GM21367 (cell line): ENCODE data around the gene DPH7.
"Not testable (repeated sequence)": the region's sequence is repeated elsewhere in the genome, so short reads cannot be mapped to it uniquely, and the experiment has no call there.

ENCODE experiments used
- ATAC-seq: cut with Tn5 transposase; IDR thresholded peaks from one replicate; pipeline ENCODE4 v1.9.1; 2021; ENCODE audit not compliant: unreplicated experiment

DPH7 gene

DNA sequence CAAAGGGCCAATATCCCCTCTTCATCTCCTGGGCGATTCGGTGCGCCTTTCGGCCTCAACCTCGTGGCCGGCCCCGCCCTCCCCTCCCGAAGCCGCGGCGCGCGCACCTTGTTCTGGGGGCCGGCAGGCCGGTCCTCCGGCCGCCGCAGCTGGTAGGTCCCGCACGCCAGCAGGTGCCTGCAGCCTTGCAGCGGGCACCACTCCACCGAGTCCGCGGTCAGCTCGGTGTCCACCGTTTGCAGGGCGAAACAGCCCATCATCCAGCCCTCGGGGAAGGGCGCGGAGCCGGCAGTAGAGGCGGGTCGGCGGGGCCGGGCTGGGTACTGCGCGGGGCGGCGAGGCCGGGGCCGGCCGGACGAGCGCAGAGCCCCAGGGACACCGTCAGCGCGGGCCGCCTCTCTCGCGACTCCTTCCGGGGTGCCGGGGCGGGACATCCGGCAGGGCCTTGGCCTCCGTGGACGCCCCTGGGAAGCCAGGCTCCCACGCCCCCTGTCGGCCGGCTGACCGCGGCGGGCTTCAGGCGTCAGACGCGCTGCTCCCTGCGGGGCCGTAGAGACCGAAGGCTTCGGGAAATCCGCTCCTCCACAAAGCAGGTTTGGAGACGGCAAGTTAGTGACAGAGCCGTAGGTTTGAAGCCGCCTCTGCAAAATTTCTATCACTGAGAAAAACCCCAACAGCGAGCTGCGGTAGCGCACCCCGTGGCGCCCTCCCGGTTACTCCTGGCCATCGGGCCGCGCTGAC is at the start of gene DPH7:
Gene DPH7, minus strand, starts transcription at position 408 of the 741 bp plus-strand sequence. Its CDS starts 148 bp downstream, at position 260.
- peak; percentile 76 for ATAC-seq

DNA sequence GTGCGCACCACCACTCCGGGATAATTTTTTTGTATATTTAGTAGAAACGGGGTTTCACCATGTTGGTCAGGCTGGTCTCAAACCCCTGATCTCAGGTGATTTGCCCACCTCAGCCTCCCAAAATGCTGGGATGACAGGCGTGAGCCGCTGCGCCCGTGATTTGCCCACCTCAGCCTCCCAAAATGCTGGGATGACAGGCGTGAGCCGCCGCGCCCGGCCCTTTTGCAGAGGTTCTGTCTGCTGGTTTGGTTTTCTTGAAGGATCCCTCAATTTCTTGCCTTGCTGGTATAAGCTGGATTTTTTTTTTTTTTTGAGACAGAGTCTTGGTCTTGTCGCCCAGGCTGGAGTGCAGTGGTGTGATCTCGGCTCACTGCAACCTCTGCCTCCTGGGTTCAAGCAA is 48.7 kb upstream of the DPH7 start:
- not testable (repeated sequence) for ATAC-seq

DNA sequence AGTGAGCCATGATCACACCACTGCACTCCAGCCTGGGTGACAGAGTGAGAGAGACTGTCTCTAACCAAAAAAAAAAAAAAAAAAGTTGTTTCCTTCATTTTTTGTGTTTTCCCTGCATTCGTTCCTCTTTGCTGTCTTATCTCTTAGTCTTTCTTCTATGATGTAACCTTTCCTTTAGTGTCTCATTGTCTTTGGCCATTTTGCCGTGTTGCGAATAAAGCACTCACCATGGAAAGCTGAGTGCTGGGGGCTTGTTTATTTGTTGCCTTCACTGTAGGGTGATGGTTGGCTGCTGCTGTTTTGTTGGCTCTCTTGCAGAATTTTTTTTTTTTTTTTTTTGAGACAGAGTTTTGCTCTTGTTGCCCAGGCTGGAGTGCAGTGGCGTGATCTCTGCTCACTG is 47.7 kb upstream of the DPH7 start:
- no peak for ATAC-seq

DNA sequence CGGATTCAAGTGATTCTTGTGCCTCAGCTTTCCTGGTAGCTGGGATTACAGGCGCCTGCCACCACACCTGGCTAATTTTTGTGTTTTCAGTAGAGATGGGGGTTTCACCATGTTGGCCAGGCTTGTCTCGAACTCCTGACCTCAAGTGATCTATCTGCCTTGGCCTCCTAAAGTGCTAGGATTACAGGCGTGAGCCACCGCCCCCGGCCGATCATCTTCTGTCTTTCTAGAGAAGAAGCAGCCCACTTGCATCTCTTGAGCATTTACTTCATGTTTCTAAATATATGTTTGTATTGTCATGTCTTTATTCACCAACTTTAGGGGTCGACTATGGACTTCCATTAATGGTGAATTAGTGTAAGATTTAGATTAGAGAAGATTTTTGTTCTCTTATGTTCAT is 43.5 kb upstream of the DPH7 start:
- not testable (repeated sequence) for ATAC-seq

DNA sequence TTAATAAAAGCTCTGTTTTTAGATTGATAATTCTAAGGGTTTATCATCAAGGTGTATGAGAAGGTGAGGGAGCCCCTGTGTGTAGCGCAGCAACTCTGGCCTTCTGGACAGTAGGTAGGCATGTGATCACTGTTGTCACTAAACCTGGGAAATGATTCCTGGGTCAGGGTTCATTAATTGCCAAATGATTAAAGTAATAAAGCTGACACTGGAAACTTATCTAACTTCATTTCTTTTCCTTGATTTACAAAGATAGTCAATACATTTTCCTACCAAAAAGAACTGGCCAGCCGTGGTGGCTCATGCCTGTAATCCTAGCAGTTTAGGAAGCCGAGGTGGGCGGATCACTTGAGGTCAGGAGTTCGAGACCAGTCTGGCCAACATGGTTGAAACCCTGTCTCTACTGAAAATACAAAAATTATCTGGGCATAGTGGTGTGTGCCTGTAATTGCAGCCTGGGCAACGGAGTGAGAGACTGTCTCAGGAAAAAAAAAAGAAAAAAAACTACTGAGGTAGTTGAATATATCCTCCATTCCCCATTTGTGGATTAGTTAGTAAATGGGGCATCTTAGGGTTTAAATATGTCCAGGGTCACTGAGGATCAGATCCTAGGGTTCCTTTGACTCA is 42.5 kb upstream of the DPH7 start:
- no peak for ATAC-seq

DNA sequence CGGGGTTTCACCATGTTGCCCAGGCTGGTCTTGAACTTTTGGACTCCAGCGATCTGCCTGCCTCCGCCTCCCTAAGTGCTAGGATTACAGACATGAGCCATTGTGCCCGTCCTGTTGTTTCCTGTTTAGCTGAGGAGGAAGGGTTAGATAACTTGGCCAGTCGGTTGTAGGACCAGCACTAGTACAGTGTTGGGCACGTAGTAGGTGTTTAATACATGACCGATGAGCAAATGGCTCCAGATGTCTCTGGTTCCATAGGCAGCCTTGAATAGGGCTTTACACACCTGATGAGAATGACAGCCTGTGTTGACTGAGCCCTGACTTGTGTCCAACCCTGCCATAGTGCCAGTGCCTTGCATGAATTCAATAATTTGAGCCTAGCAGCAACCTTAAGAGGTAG is 41.9 kb upstream of the DPH7 start:
- ATAC-seq, result no peak

DNA sequence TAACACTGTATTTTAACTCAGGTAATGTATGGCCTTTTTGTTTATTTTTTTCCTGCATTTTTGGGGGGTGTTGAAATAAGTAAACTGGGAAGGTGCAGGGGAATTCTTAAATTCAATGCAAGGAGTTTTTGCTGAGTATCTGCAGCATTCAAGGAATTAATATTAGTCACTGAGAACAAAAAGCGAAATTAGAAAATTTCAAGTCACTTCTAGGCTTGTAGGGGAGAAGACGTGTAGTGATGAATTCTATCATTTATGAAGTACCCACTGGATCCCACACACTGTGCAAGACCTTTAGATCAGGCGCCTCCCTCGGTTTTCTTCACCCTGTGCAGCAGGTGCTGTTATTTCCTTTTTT is 41.3 kb upstream of the DPH7 start:
- no peak for ATAC-seq

DNA sequence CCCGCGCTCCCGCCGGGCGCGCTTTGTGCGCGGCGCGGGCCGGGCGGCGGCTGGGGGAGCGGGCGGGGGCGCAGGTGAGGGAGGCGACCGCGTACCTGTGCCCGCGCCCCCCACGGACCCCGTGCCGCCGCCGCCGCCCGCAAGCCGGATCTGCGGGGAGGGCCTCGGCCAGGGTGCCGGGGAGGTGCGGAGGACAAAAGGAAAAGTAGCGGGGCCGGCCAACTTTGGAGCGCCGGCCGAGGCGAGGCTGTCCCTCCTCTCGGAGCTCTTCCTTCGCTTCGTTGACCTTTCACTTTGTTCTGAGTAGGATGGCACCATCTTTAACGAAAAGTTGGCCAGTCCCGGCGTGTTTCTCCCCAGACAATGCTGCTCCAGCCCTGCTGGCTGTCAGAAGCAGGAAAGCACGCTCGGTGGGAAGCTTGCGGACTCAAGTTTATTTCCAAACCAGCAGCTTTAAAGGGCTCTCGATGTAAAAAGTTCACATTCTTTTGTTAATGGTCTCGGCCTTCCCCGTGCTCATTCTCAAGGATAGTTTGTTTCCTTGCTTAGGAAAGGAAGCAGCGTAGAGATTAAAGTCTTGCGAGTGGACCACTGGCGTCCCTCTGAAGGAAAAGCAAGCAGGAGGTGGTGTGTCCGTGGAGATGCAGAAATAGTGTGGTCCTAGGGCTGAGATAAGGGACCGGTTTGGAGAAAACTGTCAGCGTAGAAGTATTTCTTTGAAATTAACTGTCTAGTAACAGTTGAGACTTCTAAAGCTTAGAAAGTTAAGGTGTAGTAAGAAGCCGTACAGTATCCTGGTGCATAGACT is 40.7 kb upstream of the DPH7 start:
- peak; percentile 5 for ATAC-seq

DNA sequence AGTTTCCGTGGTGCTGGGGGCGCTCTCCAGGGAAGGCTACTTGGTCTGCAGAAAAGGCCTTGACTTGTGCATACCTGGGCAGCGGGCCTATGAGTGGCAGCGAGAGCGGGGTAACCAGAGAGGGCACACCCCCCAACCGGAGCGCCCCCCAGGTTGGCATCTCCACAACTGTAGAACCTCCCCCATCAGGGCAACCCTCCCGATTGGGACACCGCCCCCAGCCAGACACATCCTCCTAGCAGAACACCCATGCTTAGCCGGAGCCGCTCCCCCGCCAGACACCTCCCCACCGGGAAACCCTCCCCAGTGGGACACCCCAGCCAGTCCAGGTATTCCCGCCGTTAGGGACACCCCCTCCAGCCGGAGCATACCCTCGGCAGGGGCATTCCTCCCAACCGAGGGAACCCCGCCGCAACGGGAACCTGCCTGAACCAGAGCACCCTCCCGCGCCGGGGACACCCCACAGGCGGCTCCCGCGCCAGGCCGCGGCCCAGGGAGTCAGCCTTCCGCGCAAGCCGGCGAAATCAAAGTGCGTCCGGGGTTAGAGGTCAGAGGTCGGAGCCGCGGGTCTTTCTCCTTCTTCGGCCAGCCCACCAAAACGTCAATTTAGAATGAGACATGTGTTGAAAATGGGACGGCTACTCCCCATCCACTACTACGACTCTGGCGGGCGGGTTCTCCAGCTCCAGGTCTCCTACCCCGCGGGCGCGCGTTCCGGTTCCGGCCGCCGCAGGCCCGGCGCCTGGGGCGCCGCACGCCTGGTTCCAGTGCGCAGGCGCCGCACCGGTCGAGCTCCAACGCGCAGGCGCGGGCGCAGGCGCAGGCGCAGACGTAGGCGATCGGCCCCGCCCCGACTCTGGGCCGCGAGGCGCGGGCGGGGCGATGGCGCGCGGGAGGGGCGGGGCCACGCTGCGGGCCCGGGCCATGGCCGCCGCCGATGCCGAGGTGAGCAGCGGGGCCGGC is 39.7 kb upstream of the DPH7 start, which contains the start of gene EHMT1:
Gene EHMT1, plus strand, starts transcription at position 901 of the 963 bp plus-strand sequence. Its CDS starts 24 bp downstream, at position 925.
- peak; percentile 59 for ATAC-seq

DNA sequence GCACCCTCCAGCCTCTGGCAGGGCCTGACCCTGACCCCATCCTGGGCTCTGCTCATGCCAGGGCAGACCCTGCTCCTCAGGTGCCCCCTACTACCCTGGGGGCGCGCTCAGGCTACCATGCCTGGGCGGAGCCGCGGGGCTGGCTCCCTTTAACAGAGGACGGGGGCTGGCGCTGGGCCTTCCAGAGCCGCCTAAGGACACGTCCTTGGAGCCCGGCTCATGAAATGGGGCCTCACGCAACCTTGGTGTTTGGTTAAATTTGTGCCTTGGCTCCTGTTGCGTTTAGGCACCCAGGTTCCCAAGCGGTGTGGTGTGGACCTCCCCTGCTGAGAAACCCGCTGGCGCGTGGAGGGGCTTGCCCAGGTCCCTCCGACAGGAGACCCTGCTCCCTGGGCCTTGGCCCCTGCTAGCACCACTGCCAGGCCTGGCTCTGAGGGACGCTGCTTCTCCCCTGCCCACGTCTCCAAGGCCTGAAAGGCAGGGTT is 36.7 kb upstream of the DPH7 start:
- no peak for ATAC-seq

DNA sequence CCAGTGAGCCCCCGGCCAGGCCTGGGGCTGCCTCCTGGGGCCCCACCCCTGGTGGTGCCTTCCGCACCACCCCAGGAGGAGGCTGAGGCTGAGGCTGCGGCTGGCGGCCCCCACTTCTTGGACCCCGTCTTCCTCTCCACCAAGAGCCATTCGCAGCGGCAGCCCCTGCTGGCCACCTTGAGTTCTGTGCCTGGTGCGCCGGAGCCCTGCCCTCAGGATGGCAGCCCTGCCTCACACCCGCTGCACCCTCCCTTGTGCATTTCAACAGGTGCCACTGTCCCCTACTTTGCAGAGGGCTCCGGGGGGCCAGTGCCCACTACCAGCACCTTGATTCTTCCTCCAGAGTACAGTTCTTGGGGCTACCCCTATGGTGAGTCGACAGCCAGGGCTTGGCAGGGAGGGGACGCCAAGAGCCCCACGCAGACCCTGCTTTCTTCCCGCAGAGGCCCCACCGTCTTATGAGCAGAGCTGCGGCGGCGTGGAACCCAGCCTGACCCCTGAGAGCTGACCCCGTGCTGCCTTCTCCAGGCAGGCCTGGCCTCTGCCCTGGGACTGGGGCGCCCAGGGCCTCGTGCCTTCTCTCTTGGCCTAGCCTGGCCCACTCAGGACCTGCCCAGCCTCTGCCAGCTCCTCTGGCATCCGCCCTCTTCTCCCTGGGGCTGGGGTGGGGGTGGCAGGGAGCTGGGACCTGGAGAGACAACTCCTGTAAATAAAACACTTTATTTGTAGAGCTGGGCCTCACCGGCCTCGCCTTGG is 36.1 kb upstream of the DPH7 start:
- ATAC-seq, result no peak

DNA sequence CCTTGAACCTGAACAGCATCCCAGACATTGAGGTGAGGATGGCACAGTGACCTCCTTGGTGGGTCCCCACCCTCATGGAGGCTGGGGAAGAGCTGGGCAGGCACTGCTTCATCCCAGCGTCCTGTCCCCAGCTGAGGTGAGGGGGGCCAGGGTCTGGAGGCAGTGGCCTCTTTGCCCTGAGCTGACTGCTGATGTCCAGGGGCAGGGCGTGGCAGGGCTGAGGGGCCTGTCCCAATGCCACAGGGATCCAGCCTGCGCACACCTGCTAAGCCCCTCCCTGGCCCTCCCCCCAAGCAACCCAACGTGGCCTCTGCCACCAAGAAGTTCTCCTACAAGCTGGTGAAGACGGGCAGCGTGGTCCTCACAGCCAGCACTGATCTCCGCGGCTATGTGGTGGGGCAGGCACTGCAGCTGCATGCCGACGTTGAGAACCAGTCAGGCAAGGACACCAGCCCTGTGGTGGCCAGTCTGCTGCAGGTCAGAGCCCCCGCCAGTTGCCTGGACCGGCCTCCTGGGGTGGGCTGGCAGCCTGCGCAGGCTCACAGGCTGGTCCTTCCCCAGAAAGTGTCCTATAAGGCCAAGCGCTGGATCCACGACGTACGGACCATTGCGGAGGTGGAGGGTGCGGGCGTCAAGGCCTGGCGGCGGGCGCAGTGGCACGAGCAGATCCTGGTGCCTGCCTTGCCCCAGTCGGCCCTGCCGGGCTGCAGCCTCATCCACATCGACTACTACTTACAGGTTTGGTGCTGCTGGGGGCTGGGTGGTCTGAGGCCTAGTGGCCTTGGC is 35.2 kb upstream of the DPH7 start:
- ATAC-seq, result no peak

DNA sequence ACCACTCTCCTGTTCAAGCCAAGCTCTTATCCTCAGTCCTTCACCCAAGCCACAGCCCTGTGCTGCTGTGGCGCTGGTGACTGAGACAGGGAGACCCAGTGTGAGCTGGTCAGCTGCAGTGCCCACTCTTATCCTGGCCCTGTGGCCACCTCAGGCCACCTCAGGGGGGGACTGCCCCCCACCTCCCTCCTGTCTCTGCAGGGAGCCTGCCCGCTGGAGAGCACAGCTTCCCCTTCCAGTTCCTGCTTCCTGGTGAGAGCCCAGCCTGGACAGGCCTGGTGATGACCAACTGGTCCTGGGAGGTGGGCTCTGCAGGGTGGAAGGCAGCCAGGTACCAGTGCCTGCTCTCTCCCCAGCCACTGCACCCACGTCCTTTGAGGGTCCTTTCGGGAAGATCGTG is 34.5 kb upstream of the DPH7 start:
- no peak for ATAC-seq

DNA sequence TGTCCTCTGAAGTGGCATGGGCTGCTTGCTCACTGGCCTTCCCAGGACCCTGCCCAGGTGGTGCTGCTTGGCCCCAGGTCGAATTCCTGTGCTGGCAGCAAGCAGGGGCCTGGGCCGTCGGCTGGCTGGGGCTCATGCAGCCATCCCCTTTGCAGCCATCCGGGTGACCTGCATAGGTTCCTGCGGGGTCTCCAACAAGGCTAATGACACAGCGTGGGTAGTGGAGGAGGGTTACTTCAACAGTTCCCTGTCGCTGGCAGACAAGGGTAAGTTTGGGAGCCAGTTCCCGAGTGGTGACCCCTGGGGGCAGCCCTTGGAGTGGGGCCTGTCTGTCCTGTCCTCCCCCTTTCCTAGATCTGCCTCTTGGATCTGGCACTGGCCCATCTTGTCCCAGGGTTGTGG is 34.0 kb upstream of the DPH7 start:
- no peak for ATAC-seq

DNA sequence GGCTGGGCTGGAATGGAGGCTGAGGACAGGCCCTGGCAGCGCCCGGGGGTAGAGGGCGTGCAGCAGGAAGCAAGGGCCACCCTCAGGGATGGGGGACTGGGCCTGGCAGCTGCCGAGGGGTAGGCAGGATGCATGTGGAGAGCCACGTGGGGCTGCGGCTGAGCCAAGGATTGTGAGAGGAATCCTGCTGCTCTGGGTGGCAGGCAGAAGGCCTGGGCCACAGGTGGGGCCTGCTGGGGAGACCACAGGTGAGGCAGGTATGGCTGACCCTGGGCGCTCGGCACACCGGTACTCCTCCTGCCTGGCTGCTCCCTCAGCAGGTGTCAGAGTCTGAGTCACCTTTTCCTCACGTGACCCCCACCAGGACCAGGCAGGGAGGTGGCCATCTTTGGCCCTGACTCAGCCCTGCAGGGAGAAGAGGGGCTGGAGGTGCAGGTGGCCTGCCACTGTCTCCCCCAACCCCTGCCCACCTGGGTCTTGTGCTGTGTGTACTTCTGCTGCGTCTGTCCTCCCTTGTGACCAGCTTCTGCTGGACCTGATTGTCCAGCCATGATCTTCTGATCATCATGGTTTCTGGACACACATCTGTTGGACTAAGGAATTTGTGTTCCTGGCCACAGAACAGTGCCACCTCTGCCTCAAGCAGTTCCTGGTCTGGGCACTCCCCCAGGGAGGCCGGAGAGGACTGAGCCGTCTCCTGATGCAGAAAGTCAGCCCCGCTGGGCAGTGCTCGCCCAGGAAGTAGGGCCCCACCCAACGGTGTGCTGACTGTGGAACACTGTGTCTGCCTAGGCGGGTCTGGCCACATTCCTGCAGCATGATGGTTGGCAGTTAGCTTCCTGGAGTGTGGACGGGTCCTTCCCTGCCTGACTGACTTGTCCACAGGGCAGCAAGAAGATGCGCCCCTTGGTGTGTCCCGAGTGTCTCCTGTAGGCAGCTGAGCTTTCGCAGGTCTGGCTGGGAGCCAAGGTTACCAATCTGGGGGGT is 33.2 kb upstream of the DPH7 start:
- ATAC-seq, result no peak

DNA sequence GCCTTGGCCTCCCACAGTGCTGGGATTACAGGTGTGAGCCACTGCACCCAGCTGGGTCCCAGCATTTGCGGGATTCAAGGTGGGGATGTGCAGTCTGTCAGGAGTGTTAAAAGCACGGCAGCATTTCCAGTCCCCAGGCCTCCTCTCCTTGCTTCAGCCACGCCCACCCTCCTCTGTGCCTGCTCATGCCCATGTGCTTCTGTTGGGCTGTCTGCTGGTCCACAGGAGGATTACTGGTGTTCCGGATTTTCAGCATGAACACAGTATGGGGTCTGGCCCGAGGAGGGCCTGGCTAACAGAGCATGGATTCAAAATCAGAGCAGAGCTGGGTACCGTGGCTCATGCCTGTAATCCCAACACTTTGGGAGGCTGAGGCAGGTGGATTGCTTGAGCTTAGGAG is 32.2 kb upstream of the DPH7 start:
- no peak for ATAC-seq

DNA sequence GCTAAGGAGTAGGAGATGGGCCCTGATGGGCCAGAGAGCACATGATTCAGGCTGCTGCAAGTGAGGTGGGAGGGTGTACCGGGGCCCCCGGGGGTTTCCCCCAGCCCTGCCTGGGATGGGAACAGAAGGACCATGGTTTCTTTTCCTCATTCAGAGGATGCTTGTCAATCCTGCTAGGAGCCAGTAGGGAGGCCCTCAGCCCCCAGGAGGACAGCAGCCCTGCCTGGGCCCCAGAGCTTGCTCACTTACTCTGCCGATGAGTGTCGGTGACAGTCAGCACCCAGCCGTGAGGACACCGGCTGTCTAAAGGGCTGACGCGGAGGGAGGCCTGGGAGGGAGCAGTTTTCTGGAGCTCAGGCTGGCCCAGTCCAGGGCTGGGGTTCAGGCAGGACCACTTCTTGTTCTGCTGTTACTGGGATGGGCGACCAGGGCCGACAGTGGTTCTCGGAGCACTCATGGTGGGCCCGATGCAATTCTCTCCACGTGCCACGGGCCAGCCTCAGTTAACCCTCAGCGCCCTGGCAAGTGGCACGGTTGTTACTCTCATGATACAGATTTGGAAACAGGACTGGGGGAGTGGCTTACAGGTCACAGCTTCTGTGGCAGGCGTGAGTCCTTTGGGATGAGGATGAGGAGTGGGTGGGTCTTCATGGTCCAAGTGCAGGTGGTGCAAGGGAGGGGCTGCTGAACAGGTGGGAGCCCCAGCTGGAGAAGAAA is 28.6 kb upstream of the DPH7 start:
- no peak for ATAC-seq
